HG03139 (cell line): ENCODE data around the gene CXCR4.
"Not testable (repeated sequence)": the region's sequence is repeated elsewhere in the genome, so short reads cannot be mapped to it uniquely, and the experiment has no call there.

Experiments
- ATAC-seq: cut with Tn5 transposase; IDR thresholded peaks from one replicate; pipeline ENCODE4 v1.9.1; 2021; ENCODE audit not compliant: unreplicated experiment

Gene CXCR4

GRCh38 chr2:136115183-136115761 lies 2.7 kb downstream of the CXCR4 start:
- ATAC-seq = no peak

DNA sequence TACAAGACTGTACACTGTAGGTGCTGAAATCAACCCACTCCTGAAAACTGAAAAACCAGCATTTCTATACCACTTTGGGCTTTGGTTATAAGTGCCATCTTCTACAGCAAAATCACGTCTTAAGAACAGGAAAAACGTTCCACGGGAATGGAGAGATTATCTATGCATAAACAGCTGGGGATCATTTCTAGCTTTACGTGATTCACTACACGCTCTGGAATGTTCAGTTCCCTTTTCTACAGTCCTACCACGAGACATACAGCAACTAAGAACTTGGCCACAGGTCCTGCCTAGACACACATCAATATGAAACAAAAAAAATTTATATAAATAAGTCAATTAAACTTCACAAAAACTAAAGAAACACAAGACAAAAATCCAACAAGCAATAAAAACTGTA lies 3.6 kb downstream of the CXCR4 start:
- ATAC-seq = no peak

DNA sequence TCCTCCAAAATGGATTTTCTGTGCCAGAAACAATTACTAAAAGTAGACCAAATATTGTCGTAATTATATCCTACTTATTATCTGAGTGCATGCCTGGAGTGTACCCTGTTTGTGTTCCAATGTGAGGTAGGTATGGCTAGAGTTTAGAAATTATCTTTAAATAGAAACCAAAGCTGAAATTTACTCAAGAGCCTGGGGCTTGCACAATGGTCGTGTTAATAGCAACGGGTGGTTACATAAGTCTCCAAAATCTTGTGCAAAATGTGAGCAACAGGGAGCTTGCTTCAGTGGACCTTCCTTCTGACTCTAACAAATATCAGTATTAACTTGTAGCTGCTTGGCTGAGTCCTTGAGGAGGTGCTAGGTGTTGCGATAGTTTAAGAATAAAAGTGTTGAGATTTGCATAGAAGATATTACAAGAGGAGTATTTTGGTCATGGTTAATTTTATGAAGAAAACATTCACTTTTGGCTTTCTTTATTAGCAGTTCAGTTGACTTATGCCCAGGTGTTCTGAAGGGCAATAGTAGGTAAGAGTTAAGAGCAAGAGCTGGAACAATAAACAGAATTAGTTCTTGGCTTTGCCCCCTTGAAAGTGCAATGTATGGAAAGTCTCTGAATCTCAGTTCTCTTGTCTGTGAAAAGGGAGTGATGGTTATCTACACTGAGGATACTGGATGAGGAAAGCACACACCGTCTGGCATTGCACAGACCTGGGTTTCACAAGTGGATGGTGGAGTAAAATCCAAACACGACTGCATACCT lies 4.6 kb downstream of the CXCR4 start:
- no peak for ATAC-seq

- ATAC-seq = no peak
These were observed 5.4 kb downstream of the CXCR4 start for GRCh38 chr2:136112317-136113208.

DNA sequence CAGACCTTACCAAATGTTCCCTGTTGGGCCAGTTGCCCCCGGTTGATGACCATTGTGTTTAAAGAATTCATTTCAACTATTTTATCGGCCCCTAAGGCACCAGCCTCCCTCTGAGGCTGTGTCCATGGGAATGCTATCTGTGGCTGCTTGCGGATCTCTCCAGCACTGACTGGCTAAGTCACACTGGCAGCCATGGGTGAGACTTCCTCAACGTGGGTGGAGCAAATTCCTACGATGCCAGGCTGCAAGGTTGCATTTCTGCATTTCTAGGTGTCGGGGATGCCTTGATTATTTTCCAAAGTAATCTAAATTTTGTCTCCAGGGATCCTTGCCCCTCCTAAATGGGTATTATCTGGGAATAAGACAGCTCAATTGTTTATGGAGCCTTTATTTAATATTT lies 6.2 kb downstream of the CXCR4 start:
- ATAC-seq = no peak

- no peak for ATAC-seq
These were observed 7.4 kb downstream of the CXCR4 start for GRCh38 chr2:136110526-136110925.

- no peak for ATAC-seq
These were observed 9.5 kb downstream of the CXCR4 start for GRCh38 chr2:136108463-136108862.

DNA sequence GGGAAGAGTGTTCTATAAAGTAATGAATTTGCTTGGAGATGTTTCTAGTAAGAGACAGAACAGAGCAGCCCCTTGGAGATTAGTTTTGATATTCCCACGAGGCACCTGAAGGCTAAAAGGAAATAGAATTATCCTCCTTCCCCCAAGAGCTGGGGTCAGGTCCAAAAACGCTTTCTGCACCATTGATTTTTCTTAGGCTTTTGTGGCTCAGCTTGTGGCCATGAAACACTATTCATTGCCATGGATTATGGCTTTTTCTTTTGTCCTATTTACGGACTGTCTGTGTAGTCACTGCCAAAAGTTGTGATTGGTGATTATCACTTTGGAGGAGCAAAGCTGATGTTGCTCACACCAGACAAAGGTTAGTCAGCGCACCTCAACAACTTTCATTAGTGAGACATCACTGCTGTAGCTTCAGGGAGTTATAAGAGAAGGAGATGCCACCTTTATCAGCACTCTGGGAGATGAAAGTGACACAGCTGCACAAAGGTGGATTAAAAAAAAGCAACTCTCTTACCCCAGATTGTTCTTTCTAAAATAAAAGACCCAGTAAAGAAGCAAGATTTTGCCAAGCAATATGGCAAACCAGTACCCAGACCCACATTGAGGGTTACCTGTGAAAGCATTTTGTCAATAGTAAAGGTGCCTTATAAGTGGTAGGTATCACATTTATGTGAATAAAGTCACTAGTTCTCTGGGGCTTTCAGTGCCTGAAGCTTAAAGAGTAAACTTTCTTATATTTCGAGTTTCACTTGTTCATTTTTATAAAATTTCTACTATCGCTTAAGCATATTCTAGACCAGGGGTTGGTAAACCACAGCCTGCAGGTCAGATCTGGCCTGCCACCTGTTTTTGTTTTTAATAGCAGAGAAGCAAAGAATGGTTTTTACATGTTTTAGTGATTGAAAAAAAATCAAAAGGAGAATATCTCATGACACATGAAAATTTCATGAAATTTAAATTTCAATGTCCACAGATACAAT lies 10.6 kb downstream of the CXCR4 start:
- ATAC-seq = peak; percentile 58

DNA sequence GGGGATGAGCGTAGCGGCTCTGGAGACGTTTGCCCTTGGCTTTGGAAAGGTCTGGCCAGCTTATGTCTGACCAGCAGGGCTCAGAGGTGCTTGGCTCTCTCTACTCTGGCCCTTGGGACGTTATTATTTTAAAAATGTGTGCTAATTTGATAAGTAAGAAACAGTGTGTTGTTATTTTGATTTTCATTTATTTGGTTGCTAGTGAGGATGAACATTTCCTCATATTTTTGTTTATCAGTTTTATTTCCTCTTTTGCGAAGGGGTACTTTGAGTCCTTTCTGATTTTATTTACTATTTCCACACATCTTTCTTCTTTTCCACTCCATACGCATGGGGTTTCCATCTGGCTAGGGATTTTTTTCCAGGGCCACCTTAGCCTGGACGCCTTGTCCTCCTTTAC lies 11.4 kb downstream of the CXCR4 start:
- ATAC-seq = no peak

GRCh38 chr2:136104977-136105376 lies 13.0 kb downstream of the CXCR4 start:
- no peak for ATAC-seq

- no peak for ATAC-seq
These were observed 16.9 kb downstream of the CXCR4 start for GRCh38 chr2:136101042-136101441.

GRCh38 chr2:136098441-136098840 lies 19.5 kb downstream of the CXCR4 start:
- no peak for ATAC-seq

- ATAC-seq = no peak
These were observed 24.4 kb downstream of the CXCR4 start for GRCh38 chr2:136093583-136093982.

DNA sequence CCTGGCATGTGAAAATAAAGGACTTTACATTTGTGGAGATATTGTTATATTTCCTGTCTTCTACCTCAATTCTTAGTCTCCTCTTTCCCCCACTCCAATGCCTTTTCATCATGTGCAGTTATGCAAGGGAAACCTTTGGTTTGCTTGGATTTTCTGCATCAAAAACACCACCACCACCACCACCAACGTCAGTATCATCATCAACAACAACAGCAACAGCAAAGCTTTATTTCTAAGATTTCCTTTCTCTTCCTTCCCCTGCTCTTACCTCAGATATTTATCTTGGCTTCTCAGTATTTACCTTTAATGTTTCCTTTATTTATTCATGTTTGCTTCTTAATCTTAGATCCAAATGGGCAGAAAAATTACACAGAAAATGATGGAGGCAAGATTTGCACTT lies 26.1 kb downstream of the CXCR4 start:
- ATAC-seq = no peak

DNA sequence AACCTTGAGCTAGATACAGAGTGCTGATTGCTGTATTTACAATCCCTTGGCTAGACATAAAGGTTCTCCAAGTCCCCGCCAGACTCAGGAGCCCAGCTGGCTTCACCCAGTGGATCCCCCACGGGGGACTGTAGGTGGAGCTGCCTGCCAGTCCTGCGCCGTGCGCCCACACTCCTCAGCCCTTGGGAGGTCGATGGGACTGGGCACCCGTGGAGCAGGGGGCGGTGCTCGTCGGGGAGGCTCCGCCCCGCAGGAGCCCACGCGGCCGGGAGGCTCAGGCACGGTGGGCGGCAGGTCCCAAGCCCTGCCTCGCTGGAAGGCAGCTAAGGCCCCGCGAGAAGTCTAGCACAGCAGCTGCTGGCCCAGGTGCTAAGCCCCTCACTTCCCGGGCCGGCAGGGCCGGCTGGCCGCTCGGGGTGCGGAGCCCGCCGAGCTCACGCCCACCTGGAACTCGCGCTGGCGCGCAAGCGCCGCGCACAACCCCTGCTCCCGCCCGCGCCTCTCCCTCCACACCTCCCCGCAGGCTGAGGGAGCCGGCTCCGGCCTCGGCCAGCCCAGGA lies 30.0 kb downstream of the CXCR4 start:
- ATAC-seq = not testable (repeated sequence)

DNA sequence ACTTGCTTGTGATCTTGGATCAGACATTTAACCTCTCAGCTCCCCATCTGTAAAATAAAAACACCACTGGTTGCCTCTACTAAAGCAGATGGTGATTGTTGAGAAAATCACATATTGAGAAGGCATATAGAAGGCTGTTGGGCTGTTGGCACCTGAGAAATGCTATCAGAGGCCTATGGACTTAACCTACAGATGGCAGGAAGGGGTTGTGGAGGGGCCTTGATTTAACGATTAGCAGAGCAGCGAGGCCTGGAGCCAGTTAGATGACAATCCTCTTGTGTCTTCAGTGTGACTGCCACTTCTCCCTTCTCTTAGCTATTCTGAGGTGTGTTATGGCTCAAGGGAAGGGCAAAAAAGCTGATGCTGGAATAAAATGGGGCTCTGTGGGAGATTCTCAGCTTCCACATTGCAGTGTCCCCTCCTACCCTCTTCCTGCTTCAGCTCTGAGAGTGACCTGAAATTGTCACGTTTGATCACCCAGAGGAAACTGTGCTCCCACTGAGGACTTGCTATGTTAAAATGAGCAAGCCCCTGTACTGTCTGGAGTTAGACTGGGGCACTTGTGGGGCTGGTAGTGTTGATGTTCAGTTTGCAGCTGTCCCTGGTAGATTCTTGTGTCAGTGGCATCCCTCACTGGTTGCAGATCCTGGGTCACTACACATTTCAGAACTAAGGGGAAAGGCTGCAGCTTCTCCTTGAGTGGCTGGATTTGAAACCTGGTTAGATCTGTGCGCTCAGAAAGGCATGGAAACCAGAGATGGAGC lies 31.5 kb downstream of the CXCR4 start:
- no peak for ATAC-seq

DNA sequence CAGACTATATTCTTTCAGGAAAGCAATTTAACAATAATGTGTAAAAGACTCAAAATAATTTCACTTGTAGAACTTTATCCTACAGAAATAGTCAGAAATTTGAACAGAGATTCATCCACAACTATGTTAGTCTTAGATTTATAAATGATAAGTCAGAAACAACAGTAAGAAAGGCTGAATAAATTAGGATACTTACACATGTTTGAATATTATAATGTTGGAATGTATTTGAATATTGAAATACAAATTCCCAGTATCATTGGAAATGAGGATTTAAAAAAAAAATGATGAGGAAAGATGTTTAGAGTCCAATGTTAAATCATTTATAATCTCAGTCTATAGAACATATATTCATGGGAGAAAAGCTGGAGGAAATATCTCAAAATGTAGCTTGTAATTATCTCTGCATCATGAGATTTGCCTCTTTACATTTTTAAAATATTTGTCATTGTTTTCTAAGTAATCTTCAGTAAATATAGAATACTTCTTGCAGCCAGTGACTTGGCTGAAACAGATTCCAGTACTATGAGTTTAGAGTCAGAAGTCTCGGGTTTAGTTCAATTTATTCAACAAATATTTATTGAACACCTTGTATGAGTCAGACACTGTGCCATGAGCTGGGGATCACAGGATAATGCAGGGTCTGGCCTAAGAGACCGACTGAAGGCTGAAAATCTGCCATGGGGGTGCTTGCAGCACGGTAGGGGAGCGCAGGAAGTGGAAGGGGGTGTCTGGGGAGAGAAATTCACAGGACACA lies 32.3 kb downstream of the CXCR4 start:
- no peak for ATAC-seq

DNA sequence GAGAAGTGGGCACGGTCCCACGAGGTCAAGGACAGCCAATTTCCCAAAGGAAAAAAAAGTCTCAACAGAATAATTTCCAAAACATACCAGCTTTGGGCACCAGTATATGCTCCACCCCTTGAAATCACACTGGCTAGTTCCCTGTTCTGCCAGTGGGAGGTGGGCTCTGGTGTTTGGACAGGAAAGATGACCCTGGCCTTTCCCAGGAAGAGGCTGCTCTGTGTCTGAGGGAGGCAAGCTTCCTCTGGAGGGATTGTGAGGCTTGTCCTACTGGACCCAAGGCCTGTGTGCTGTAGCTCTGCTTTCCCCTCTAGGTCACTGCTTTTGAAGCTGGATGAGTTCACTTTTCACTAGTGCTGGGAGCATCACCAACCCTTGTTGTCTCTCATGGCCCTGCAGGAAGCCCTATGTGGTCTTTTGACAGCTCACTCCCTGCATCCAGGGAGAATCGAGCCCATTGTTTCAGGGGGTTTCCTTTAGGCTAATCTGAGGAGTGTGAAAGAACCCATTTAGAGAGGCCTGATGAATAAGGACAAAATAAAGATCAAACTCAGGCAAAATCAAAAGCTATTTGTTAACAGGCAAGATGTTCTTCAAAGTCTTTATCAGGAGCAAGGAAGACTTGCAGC lies 36.3 kb downstream of the CXCR4 start:
- ATAC-seq = no peak
